ENCODE measurements around the gene UBE3A.

GRCh38 chr15:25455226-25455625 is 16.4 kb upstream of the UBE3A start:
- TF ChIP-seq POLR2A (IDR thresholded peaks at IDR 0.05) (no peak), CTCF (IDR thresholded peaks at IDR 0.05) (no peak)
